Retinal pigment epithelial cell (primary cell): ENCODE measurements around the gene NSUN6.

Experiments used
- DNase-seq: peaks from one replicate; pipeline ENCODE4 v3.0.0-alpha.2; 2010; ENCODE audit warnings: low read depth
- H3K4me3 ChIP-seq: 2 replicates; pipeline ENCODE4 v1.5.1; 2011; ENCODE audit warnings: mild to moderate bottlenecking, low read length, control low read depth, moderate library complexity
- CTCF ChIP-seq: conservative IDR thresholded peaks from 2 replicates; pipeline ENCODE4 v1.5.1; 2011; ENCODE audit warnings: low read depth, low read length, control low read depth, inconsistent platforms

Gene NSUN6

DNA sequence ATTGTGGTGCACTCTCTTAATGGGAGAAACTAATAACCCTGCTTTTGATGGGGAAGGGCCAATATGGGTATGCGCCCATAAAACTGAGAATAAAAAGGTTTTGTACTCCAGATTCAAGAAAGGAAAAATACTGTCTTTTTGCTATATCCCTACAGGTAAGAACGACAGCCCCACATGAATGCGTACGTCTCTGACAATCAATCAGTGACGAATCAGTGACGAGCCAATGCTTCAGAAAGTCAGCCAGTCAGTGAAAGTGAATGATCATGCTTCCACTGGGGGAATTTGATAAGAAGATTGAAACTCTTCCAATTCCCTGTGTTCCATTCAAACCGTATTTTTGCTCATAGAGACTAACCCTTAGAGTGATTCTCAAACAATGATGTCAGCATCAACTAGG, 34.2 kb upstream of the NSUN6 start:
- H3K4me3 ChIP-seq = no peak overlapping the region
- no peak for TF ChIP-seq CTCF
- DNase-seq = no peak

GRCh38 chr10:18684953-18685352, 33.6 kb upstream of the NSUN6 start:
- TF ChIP-seq CTCF = no peak
- DNase-seq = no peak

GRCh38 chr10:18684416-18684815, 33.0 kb upstream of the NSUN6 start:
- H3K4me3 ChIP-seq = no peak overlapping the region
- TF ChIP-seq CTCF = no peak
- no peak for DNase-seq

More at GRCh38 chr10:18684953-18685352, 33.6 kb upstream of the NSUN6 start:
- no peak overlapping the region for H3K4me3 ChIP-seq

- DNase-seq = no peak
- no peak for TF ChIP-seq CTCF
- H3K4me3 ChIP-seq = no peak overlapping the region
Measured at GRCh38 chr10:18683427-18683826, 32.0 kb upstream of the NSUN6 start.

GRCh38 chr10:18681971-18682411, 30.6 kb upstream of the NSUN6 start:
- no peak for TF ChIP-seq CTCF
- peak; percentile 69 for DNase-seq
- H3K4me3 ChIP-seq = no peak overlapping the region

DNA sequence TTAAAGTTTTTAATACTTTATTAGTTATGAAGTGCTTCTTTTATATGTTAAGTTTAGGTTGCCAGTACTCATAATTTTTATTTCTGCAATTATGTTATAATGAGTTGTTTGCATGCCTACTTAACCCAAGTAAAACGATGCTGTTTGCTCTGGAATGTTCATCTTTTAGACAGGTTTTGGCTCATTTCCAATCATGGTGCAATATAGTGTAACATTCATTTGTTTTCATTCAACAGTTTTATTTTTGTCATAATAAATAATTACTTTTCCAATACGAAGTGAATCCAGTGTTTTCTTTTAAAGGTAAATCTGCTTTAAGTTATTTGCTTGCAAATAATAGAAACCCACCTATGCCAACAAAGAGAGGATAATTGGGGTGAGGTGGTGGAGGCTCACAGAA, 30.0 kb upstream of the NSUN6 start:
- H3K4me3 ChIP-seq = no peak overlapping the region
- DNase-seq = peak; percentile 73
- TF ChIP-seq CTCF = no peak

GRCh38 chr10:18680754-18681153, 29.4 kb upstream of the NSUN6 start:
- no peak for TF ChIP-seq CTCF
- no peak overlapping the region for H3K4me3 ChIP-seq
- no peak for DNase-seq
